Mucosa of descending colon (tissue), 3 donors: Measurements from ENCODE around the gene IFFO2. TPM values are rescaled to one million over a fixed set of nuclear protein-coding genes. Genes with fewer than 3 reads are reported as not detected.

Experiments
- ATAC-seq: fragments of 200-7000 bp; cut with Tn5 transposase; one replicate; pipeline ENCODE4 v1.9.1; 2020; ENCODE audit warnings: mild to moderate bottlenecking, moderate library complexity
- DNase-seq, 3 donors: peaks; one replicate each; pipeline ENCODE4 v3.0.0-alpha.2; 2020
- H3K36me3 ChIP-seq: fragments of 200-600 bp; one replicate; pipeline ENCODE4 v1.8.0; 2021; ENCODE audit warnings: low read depth, mild to moderate bottlenecking
- H3K4me1 ChIP-seq: fragments of 200-600 bp; one replicate; pipeline ENCODE4 v1.8.0; 2021; ENCODE audit warnings: low read depth, mild to moderate bottlenecking
- H3K4me3 ChIP-seq: fragments of 200-600 bp; one replicate; pipeline ENCODE4 v1.8.0; 2021; ENCODE audit warnings: mild to moderate bottlenecking
- H3K9me3 ChIP-seq: fragments of 200-600 bp; one replicate; pipeline ENCODE4 v1.8.0; 2021; ENCODE audit warnings: mild to moderate bottlenecking
- intact Hi-C, 2 donors: fragments of 100-400 bp; cut with DNase I in 1 of 2; cut with micrococcal nuclease in 1 of 2; formaldehyde crosslinking; loops; one replicate each; pipeline versions ENCODE4 v1.11.0 to v1.11.1; 2022; cut with DNase I, micrococcal nuclease
- total RNA-seq, 3 donors: library from RNA; stranded (reverse); fragmentation: NEBNext Ultra II Directional in 2 of 3; extraction: Animal tissue kit (Norgen Biotek cat#: 25700) in 2 of 3; gene quantifications; one replicate each; pipeline versions ENCODE4 v1.2.1 to v1.2.4, GENCODE V29; 2021 to 2023
- TF ChIP-seq, protein P1 (sequence below): fragments of 200-600 bp; IDR thresholded peaks from one replicate; pipeline ENCODE4 v1.8.0; 2022; ENCODE audit warnings: antibody characterized with exemption, mild to moderate bottlenecking
- donor health status: DM: no; HTN: no; CAD: no; lungs with moderate emphysema.
- donor health status: DM: no; HTN: no; CAD: no.
- donor health status: DM: no; HTN: yes; CAD: no.

IFFO2 gene
- total RNA-seq, 3 donors from 2014 or later, result 13.1 to 19.0 (median 15.5) TPM

- peaks cover 46% of the 10 kb centered on the region for H3K4me1 ChIP-seq
- no peaks in the 10 kb centered on the region for H3K9me3 ChIP-seq
- TF ChIP-seq, protein P1, sequence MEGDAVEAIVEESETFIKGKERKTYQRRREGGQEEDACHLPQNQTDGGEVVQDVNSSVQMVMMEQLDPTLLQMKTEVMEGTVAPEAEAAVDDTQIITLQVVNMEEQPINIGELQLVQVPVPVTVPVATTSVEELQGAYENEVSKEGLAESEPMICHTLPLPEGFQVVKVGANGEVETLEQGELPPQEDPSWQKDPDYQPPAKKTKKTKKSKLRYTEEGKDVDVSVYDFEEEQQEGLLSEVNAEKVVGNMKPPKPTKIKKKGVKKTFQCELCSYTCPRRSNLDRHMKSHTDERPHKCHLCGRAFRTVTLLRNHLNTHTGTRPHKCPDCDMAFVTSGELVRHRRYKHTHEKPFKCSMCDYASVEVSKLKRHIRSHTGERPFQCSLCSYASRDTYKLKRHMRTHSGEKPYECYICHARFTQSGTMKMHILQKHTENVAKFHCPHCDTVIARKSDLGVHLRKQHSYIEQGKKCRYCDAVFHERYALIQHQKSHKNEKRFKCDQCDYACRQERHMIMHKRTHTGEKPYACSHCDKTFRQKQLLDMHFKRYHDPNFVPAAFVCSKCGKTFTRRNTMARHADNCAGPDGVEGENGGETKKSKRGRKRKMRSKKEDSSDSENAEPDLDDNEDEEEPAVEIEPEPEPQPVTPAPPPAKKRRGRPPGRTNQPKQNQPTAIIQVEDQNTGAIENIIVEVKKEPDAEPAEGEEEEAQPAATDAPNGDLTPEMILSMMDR, result no peak
- no peak overlapping the region for H3K4me3 ChIP-seq
- intact Hi-C loops, result loop anchor here in 1 of 2 donors (10.0 kb wide), 1 partner anchor 45 kb away; the partner anchor contains the start of gene ALDH4A1
- H3K36me3 ChIP-seq, result no peaks in the 10 kb centered on the region
- no peak for ATAC-seq
- no peak for DNase-seq
These were observed 6.6 kb downstream of the IFFO2 start for GRCh38 chr1:18949686-18950400.

DNA sequence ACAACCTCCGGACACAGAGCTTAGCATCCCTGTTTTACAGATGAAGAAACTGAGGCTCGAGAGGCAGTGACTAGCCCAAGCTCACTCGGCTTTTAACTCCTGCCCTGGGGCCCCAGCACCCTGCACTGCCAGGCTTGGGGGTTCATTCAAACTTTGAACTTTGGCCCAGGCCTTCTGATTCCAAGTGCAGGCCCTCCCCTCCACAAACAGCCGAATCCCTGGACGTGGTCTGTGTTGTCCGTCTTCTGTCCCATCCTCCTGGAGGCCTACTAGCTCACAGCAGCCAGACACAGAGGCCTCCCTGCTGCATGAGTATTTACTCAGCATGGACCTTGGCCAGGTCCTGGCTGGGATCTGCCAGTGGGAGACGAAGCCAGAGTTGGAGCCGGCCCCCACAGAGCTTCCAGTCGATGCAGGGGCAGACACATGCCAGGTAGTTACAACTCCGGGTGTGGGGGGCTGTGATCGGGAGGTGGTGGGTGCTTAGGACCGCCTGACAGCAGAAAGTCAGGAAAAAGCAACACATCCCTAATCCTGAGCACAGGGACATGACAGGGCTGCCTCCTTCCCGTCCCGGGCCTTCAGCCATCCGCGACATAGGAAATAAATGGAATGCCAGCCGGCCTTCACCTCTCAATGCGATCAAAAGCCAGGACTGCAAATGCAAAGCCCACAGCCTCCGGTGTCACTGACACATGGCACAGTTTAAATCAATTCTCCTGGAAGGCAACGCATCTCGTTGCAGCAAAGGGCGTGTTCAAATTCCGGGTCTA, 7.4 kb downstream of the IFFO2 start:
- peaks cover 42% of the 10 kb centered on the region for H3K4me1 ChIP-seq
- peak; percentile 36 for ATAC-seq

DNA sequence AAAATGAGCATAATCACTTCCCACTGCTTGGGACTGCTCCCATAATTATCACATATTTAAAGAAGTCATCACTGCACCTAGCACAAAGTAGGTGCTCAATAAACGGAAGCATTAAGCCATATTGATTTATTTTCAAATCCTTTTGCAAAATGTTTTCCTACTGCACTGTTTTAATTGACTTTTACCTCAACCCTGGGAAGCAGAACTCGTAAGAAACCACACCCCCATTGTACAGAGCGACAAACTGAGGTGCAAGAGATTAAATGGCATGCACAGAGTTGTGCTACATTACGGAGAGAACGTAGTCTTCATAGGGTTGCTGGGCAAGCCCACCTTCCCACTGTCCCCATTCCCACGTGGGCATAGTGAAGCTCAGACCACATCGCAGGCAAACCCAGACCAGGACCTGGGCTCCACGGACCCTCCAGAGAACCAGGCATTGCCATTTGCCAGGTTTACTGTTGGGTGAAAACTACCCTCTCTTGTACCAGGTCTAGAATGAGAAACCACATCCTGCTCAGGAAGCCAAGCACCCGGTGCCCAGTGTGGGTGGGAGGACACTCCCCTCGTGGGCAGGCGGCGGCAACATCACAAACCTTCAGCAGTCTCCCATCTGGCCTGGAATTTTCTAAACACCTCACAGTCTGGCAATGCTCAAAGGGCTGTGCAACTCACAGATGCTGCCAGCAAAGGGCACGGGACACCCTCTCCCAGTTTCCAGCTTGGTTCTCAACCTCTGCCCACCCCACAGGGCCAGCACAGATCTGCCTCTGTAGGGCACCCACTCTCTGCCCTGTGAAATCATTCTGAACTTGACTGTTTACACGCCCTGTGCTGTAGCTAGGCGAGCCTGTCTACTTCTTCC, 8.2 kb downstream of the IFFO2 start:
- Histone ChIP-seq H3K4me1 (peaks cover 35% of the 10 kb centered on the region), H3K4me3 (no peak overlapping the region), H3K36me3 (no peaks in the 10 kb centered on the region), H3K9me3 (no peaks in the 10 kb centered on the region)
- DNase-seq (peak in 1 of 3 donors; percentile 67), ATAC-seq (peak; percentile 21)
- TF ChIP-seq, protein P1, result no peak
- intact Hi-C loops, result no loop called here

More for the DNA sequence above, 7.4 kb downstream of the IFFO2 start:
- no peaks in the 10 kb centered on the region for H3K36me3 ChIP-seq
- no peak for DNase-seq
- H3K9me3 ChIP-seq, result no peaks in the 10 kb centered on the region
- intact Hi-C loops, result no loop called here
- no peak overlapping the region for H3K4me3 ChIP-seq
- TF ChIP-seq, protein P1, result no peak

DNA sequence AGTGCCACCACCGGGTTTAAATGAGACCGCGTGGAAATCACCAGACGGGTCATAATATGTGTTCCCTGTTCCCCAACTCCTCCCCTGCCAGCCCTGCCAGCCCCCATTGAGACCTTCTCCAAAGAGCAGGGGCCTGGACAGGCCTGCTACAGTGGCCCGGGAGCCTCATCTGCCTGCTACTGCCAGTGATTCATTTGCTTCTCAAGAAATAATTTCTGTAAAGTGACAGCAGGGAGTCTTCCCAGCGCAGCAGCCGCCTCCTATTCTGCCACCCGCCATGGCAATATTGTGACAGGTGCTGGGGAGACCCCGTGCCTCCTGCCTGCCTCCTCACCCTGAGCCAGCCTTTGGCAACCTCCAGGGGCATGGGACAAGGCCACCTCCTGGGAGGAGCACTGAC, 8.9 kb downstream of the IFFO2 start:
- peaks cover 34% of the 10 kb centered on the region for H3K4me1 ChIP-seq
- no peak overlapping the region for H3K4me3 ChIP-seq
- no peak for ATAC-seq
- no peaks in the 10 kb centered on the region for H3K36me3 ChIP-seq
- TF ChIP-seq, protein P1, result no peak
- intact Hi-C loops, result no loop called here
- H3K9me3 ChIP-seq, result no peaks in the 10 kb centered on the region
- DNase-seq, result no peak

DNA sequence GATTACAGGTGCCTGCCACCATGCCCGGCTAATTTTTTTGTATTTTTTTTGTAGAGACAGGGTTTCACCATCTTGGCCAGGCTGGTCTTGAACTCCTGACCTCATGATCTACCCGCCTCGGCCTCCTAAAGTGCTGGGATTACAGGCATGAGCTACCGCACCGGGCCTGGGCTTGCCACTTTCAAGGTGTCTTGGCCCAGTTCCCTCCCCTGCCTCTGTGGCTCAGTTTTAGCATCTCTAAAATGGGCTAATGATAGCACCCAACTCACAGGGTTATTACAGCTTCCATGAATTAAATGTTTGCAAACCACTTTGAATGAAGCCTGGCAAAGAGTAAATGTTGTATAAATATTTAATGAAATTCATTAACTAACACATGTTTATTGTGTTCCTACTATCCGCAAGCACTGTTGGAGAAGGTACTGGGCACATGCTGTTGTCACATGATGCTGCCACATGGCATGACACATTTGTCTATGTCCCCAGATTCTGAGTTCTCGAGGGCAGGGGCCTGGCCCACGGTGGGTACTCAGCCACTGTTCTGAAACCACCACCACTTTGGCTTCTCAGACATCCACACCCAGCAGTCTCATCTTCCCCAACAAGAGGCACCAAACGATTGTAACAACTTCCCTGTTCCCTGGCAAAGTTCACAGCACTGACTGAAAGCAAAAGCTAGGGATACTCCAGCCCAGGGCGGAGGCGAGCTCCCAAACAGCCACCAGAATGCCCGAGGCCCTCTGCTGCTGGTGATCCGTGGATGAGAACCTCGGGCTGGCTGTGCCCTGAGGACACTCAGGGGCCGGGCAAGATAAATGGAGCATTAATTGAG, 9.7 kb downstream of the IFFO2 start:
- ATAC-seq, result peak; percentile 59
- H3K4me1 ChIP-seq, result peaks cover 34% of the 10 kb centered on the region
- TF ChIP-seq, protein P1, result no peak
- H3K4me3 ChIP-seq, result no peak overlapping the region
- H3K36me3 ChIP-seq, result no peaks in the 10 kb centered on the region
- no peak for DNase-seq
- intact Hi-C loops, result no loop called here
- H3K9me3 ChIP-seq, result no peaks in the 10 kb centered on the region
